GM18868 (cell line): ENCODE data around the gene RASL10B.

Source experiments
- ATAC-seq: cut with Tn5 transposase; IDR thresholded peaks from one replicate; pipeline ENCODE4 v1.9.1; 2021; ENCODE audit warnings: mild to moderate bottlenecking, moderate library complexity; ENCODE audit not compliant: unreplicated experiment

The RASL10B gene

GRCh38 chr17:35791681-35792350, 60.4 kb downstream of the RASL10B start:
- ATAC-seq, result no peak
